Loucy (cell line): Measurements from ENCODE around the gene AP2A1.

Experiments
- CTCF ChIP-seq: fragments of 200-600 bp; sonication (generic); conservative IDR thresholded peaks from 2 replicates; pipeline ENCODE4 v1.5.1; 2014; ENCODE audit warnings: mild to moderate bottlenecking, antibody characterized with exemption, low read length
- EZH2phosphoT487 ChIP-seq: fragments of 200-600 bp; IDR thresholded peaks from 2 replicates; pipeline ENCODE4 v1.6.1; 2018; ENCODE audit warnings: antibody characterized with exemption, mild to moderate bottlenecking, moderate library complexity, borderline replicate concordance

GRCh38 chr19:49847731-49848696 lies 81.2 kb downstream of the AP2A1 start:
- no peak for TF ChIP-seq CTCF
- no peak for TF ChIP-seq EZH2phosphoT487
